GM12878 (cell line): ENCODE results near the gene ERO1B. TPM values are rescaled to one million over a fixed set of nuclear protein-coding genes. Genes with fewer than 3 reads are reported as not detected.

ENCODE experiments used
- ATAC-seq: fragments of 200-7000 bp; cut with Tn5 transposase; 3 replicates; pipeline ENCODE4 v1.9.1; 2020; ENCODE audit warnings: mild to moderate bottlenecking, moderate library complexity
- BruUV-seq: library from RNA; stranded (reverse); fragments of 400-500 nt; replicated peaks from 2 replicates; lab custom pipeline; 2021; lab: Mats Ljungman, UMichigan
- CTCF ChIA-PET: fragments of 300-600 bp; sonication (Branson Sonifier 250); formaldehyde crosslinking; extraction: SDS; loops from one replicate; lab custom pipeline; 2021; ENCODE audit warnings: inconsistent platforms; lab: Yijun Ruan, JAX
- POLR2A ChIA-PET: fragments of 350-600 bp; formaldehyde crosslinking; extraction: SDS; loops from one replicate; lab custom pipeline; 2021; ENCODE audit warnings: inconsistent platforms; lab: Charles Lee
- RAD21 ChIA-PET: fragments of 300-600 bp; sonication (Branson Sonifier 250); formaldehyde crosslinking; loops from one replicate; lab custom pipeline; 2023; ENCODE audit warnings: antibody characterized with exemption; ENCODE audit not compliant: unreplicated experiment; lab: Charles Lee
- SMC1A ChIA-PET: fragments of 300-600 bp; sonication (Branson Sonifier 250); formaldehyde crosslinking; loops from one replicate; lab custom pipeline; 2023; ENCODE audit not compliant: unreplicated experiment, uncharacterized antibody; lab: Charles Lee
- DNase-seq: peaks from one replicate; pipeline ENCODE4 v3.0.0-alpha.2; 2011; ENCODE audit warnings: low read depth, low spot score
- FAIRE-seq: peaks from 3 replicates; lab custom pipeline; 2011; peaks lifted over from hg19 to GRCh38; lab: Jason Lieb, UNC
- H2AFZ ChIP-seq: 2 replicates; pipeline ENCODE4 v1.6.0; 2011; ENCODE audit warnings: low read depth, low read length, control low read depth; ENCODE audit not compliant: control insufficient read depth
- H3K27ac ChIP-seq: 2 replicates; pipeline ENCODE4 v1.5.1; 2011; ENCODE audit warnings: control low read depth; ENCODE audit not compliant: control insufficient read depth, insufficient read depth
- H3K27me3 ChIP-seq, 2 experiments: replicated peaks in 1 of 2; 2 replicates each; pipeline versions ENCODE4 v1.6.0 to v1.6.1; 2011; ENCODE audit warnings: low read length in 1 of 2; ENCODE audit not compliant: control insufficient read depth in 2 of 2, insufficient read depth in 2 of 2
- H3K36me3 ChIP-seq, 2 experiments: 2 replicates each; pipeline ENCODE4 v1.5.1; 2011; ENCODE audit warnings: low read length in 1 of 2; ENCODE audit not compliant: control insufficient read depth in 2 of 2, insufficient read depth in 2 of 2
- H3K4me1 ChIP-seq: 2 replicates; pipeline ENCODE4 v1.6.1; 2011; ENCODE audit warnings: mild to moderate bottlenecking, low read length, moderate library complexity, mixed read lengths; ENCODE audit not compliant: control insufficient read depth, insufficient read depth
- H3K4me2 ChIP-seq: 2 replicates; pipeline ENCODE4 v1.6.0; 2011; ENCODE audit warnings: control low read depth; ENCODE audit not compliant: control insufficient read depth, insufficient read depth
- H3K4me3 ChIP-seq: fragments of 200-600 bp; sonication (generic); 2 replicates; pipeline ENCODE4 v1.5.1; 2016
- H3K79me2 ChIP-seq: 2 replicates; pipeline ENCODE4 v1.6.0; 2011; ENCODE audit warnings: low read length; ENCODE audit not compliant: control insufficient read depth, insufficient read depth
- H3K9ac ChIP-seq: 2 replicates; pipeline ENCODE4 v1.8.0; 2011; ENCODE audit warnings: low read length, control low read depth, mixed read lengths; ENCODE audit not compliant: control insufficient read depth, insufficient read depth
- H3K9me3 ChIP-seq: replicated peaks from 3 replicates; pipeline ENCODE4 v1.5.1; 2011; ENCODE audit warnings: mild to moderate bottlenecking, low read length; ENCODE audit not compliant: control insufficient read depth, insufficient read depth
- H4K20me1 ChIP-seq: 2 replicates; pipeline ENCODE4 v1.6.0; 2011; ENCODE audit not compliant: control insufficient read depth, insufficient read depth
- ATF7 ChIP-seq: fragments of 450-650 bp; IDR thresholded peaks from 2 replicates; pipeline ENCODE4 v1.6.1; 2016; ENCODE audit warnings: low read depth, mild to moderate bottlenecking
- IKZF1 ChIP-seq: fragments of 450-650 bp; conservative IDR thresholded peaks from 2 replicates; pipeline ENCODE4 v1.6.1; 2017; ENCODE audit warnings: antibody characterized with exemption, mild to moderate bottlenecking
- KAT2A ChIP-seq: conservative IDR thresholded peaks from 2 replicates; pipeline ENCODE4 v1.6.1; 2011; ENCODE audit warnings: low read depth, low read length; ENCODE audit not compliant: control insufficient read depth
- MTA2 ChIP-seq: fragments of 450-650 bp; IDR thresholded peaks from 2 replicates; pipeline ENCODE4 v1.6.1; 2016; ENCODE audit warnings: low read depth, mild to moderate bottlenecking, moderate library complexity
- NFXL1 ChIP-seq: fragments of 450-650 bp; IDR thresholded peaks from 2 replicates; pipeline ENCODE4 v1.6.1; 2017; ENCODE audit warnings: antibody characterized with exemption, mild to moderate bottlenecking, borderline replicate concordance
- TCF3 ChIP-seq: IDR thresholded peaks from 2 replicates; pipeline ENCODE4 v1.6.1; 2012; ENCODE audit warnings: low read depth, mild to moderate bottlenecking, low read length, borderline replicate concordance; ENCODE audit not compliant: insufficient read depth
- ZSCAN29 ChIP-seq: fragments of 450-650 bp; IDR thresholded peaks from 2 replicates; pipeline ENCODE4 v1.6.1; 2017; ENCODE audit warnings: mild to moderate bottlenecking, moderate library complexity
- WGBS: methylation state at CpG from one replicate; pipeline ENCODE4 v1.1.6; 2016; ENCODE audit warnings: low lambda C conversion rate; ENCODE audit not compliant: insufficient replicate concordance, insufficient coverage; ENCODE audit errors: missing lambda C conversion rate; 5-methylcytosine and 5-hydroxymethylcytosine counted together
- in situ Hi-C: fragments of 300-500 bp; cut with MboI; formaldehyde crosslinking; loops from 9 replicates; pipeline ENCODE4 v1.14.3; 2018; ENCODE audit warnings: mixed read lengths
- intact Hi-C: fragments of 100-400 bp; cut with micrococcal nuclease; formaldehyde crosslinking; loops from one replicate; pipeline ENCODE4 v1.14.2; 2022; ENCODE audit not compliant: unreplicated experiment
- polyA plus RNA-seq, 11 experiments: library from polyadenylated mRNA; depleted of rRNA in 4 of 11; unstranded in 6 of 11; stranded (reverse) in 5 of 11; fragments of >200 nt; fragmentation: Nextera tagmentation in 4 of 11; fragmentation: Illumina TruSeq in 1 of 11; extraction: Ambion mirVana in 4 of 11; extraction: Trizol in 1 of 11; gene quantifications; 1 replicate in 1 of 11; 2 replicates in 10 of 11; pipeline versions ENCODE4 v1.2.1 to v1.2.3, GENCODE V29; 2011 to 2016; ENCODE audit warnings: inconsistent platforms in 2 of 11, missing spikeins in 2 of 11, low read depth in 1 of 11
- total RNA-seq, 4 experiments: library from RNA; depleted of rRNA in 3 of 4; stranded (reverse); fragments of >200 nt in 3 of 4; fragmentation: Illumina TruSeq in 1 of 4; extraction: Trizol in 1 of 4; gene quantifications; 2 replicates each; pipeline versions ENCODE4 v1.2.1 to v1.2.3, GENCODE V29; 2013 to 2021

The ERO1B gene
- total and polyA plus RNA-seq, 10 of the 15 experiments (the other 5 are each of a cell fraction or from before 2014, with no cell fraction given), result 9.0 to 30.9 (median 23.0) TPM

DNA sequence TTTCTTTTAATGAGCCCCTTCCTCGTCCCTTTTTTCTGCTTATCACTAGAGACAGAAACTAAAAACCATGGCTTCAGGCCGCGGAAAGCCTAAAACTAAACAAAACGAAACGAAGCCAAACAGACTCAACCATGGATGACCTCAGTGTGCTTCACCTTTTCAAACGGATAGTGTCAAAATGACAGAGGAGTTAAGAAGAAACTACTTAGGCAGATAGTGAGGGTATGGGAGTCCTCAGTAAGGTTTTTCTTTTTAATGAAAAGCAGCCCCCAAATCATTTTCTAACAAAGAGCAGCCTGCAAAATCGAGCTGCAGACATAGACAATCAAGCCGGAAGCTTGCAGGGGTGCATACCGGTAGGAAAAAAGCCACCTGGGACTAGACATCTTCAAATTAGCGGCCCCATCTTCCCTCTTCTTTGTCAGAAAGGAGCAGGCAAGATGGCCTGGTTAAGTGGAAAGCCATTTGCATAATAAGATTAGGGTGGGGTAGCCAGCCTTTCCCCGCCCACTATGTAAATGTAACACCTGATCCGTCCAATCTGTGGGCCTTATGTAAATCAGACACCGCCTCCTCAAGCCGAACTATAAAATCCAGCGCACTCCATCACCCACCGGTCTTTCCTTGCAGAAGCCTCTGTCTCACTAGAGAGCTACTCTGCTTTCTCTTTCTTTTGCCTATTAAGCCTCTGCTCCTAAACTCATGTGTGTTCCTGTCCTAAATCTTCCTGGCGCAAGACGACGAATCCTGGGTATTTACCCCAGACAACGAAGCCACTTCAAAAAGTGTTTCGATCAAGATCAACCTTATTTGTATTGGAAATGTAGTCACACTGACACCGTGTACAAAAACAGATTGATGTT lies 6.2 kb upstream of the ERO1B start:
- Histone ChIP-seq H2AFZ (no peak overlapping the region), H3K36me3 (no peaks in the 10 kb centered on the region), H3K79me2 (no peaks in the 10 kb centered on the region), H3K27me3 (no peaks in the 10 kb centered on the region), H4K20me1 (no peaks in the 10 kb centered on the region), H3K4me2 (no peak overlapping the region), H3K4me1 (peaks cover 23% of the 10 kb centered on the region), H3K9me3 (peaks cover 1% of the 10 kb centered on the region; the same call in 1 of the 3 replicates), H3K9ac (no peak overlapping the region), H3K4me3 (no peak overlapping the region), H3K27ac (no peak overlapping the region)
- ChIA-PET RAD21 (no interaction called here), POLR2A (no interaction called here), CTCF (no interaction called here), SMC1A (no interaction called here)
- in situ Hi-C loops (loop anchor here (10.0 to 25.0 kb wide), 2 partner anchors 176 to 403 kb away; no protein-coding TSS in a partner anchor), intact Hi-C loops (no loop called here)
- DNase-seq (no peak), FAIRE-seq (no peak), ATAC-seq (no peak)
- no peak for TF ChIP-seq KAT2A
- no peak for TF ChIP-seq MTA2
- no peak for TF ChIP-seq TCF3
- no peak for TF ChIP-seq ATF7
- 92% methylated on average over 22 of the region's 22 CpGs for WGBS
- no TSS peak for BruUV-seq

DNA sequence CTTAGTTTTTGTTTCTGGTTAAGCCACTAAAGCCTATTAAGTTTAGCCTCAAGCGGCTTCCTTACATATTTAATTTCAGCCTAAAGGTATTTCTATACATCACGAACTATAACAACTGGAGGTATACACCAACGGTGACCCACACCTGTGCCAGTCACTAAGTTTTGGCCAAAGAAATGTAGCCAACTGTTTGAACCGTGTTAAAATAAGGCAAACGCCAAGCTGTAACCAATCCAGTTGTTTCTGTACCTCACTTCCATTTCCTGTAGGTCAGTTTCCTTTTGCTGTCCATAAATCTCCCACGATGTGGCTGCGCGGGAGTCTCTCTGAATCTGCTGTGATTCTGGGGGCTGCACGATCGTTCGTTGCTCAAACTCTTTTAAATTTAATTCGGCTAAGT lies 5.6 kb upstream of the ERO1B start:
- no peaks in the 10 kb centered on the region for H3K36me3 ChIP-seq
- in situ Hi-C loops, result loop anchor here (10.0 to 25.0 kb wide), 2 partner anchors 175 to 403 kb away; no protein-coding TSS in a partner anchor
- H4K20me1 ChIP-seq, result no peaks in the 10 kb centered on the region
- intact Hi-C loops, result no loop called here
- no peak overlapping the region for H3K27ac ChIP-seq
- RAD21 ChIA-PET, result no interaction called here
- H3K27me3 ChIP-seq, result no peaks in the 10 kb centered on the region
- ATAC-seq, result no peak
- H3K79me2 ChIP-seq, result peaks cover 4% of the 10 kb centered on the region; the same call in 1 of the 2 replicates
- H3K4me1 ChIP-seq, result peaks cover 30% of the 10 kb centered on the region
- SMC1A ChIA-PET, result no interaction called here
- POLR2A ChIA-PET, result no interaction called here
- no peak for FAIRE-seq
- H3K4me3 ChIP-seq, result no peak overlapping the region
- DNase-seq, result no peak
- no TSS peak for BruUV-seq
- H3K9ac ChIP-seq, result no peak overlapping the region
- 99% methylated on average over 12 of the region's 12 CpGs for WGBS
- H3K4me2 ChIP-seq, result no peak overlapping the region
- CTCF ChIA-PET, result interaction anchor here (0.8 to 1.2 kb wide), 2 partner anchors 10 to 107 kb away, joined by 3 read pairs; partner anchors contain the start of gene EDARADD
- H2AFZ ChIP-seq, result no peak overlapping the region
- TF ChIP-seq NFXL1, result no peak
- no peak for TF ChIP-seq IKZF1
- TF ChIP-seq ZSCAN29, result no peak
- H3K9me3 ChIP-seq, result peaks cover 1% of the 10 kb centered on the region; the same call in 1 of the 3 replicates
